Karpas-422 (cell line): ENCODE measurements around the gene PTTG1IP. TPM values are rescaled to one million over a fixed set of nuclear protein-coding genes. Genes with fewer than 3 reads are reported as not detected.

ENCODE experiments used
- DNase-seq: peaks from one replicate; pipeline ENCODE4 v3.0.0-alpha.2; 2015
- H2AFZ ChIP-seq: fragments of 200-600 bp; sonication (generic); 2 replicates; pipeline ENCODE4 v1.6.1; 2014; ENCODE audit warnings: antibody characterized with exemption, low read length, mixed read lengths
- H3K27ac ChIP-seq: fragments of 200-600 bp; sonication (generic); 2 replicates; pipeline ENCODE4 v1.5.1; 2014; ENCODE audit warnings: mild to moderate bottlenecking, low read length, moderate library complexity
- H3K27me3 ChIP-seq: fragments of 200-600 bp; sonication (generic); 2 replicates; pipeline ENCODE4 v1.6.1; 2014; ENCODE audit warnings: low read length, mixed read lengths
- H3K36me3 ChIP-seq: fragments of 200-600 bp; sonication (generic); 2 replicates; pipeline ENCODE4 v1.6.1; 2014; ENCODE audit warnings: low read length, mixed read lengths; ENCODE audit not compliant: insufficient read depth
- H3K4me1 ChIP-seq: fragments of 200-600 bp; sonication (generic); 2 replicates; pipeline ENCODE4 v1.6.1; 2014; ENCODE audit warnings: mild to moderate bottlenecking, low read length, mixed read lengths
- H3K4me2 ChIP-seq: fragments of 200-600 bp; sonication (generic); 2 replicates; pipeline ENCODE4 v1.6.1; 2014; ENCODE audit warnings: low read length, low read depth, mild to moderate bottlenecking; ENCODE audit not compliant: poor library complexity, severe bottlenecking
- H3K4me3 ChIP-seq: fragments of 200-600 bp; sonication (generic); 2 replicates; pipeline ENCODE4 v1.5.1; 2014; ENCODE audit warnings: mild to moderate bottlenecking, antibody characterized with exemption, low read length, mixed read lengths
- H3K79me2 ChIP-seq: fragments of 200-600 bp; sonication (generic); 2 replicates; pipeline ENCODE4 v1.6.1; 2014; ENCODE audit warnings: mild to moderate bottlenecking, low read length, mixed read lengths
- H3K9ac ChIP-seq: fragments of 200-600 bp; sonication (generic); 2 replicates; pipeline ENCODE4 v1.6.0; 2014; ENCODE audit warnings: low read length
- H3K9me2 ChIP-seq: fragments of 200-600 bp; sonication (generic), shearing (Covaris generic); replicated peaks from 2 replicates; pipeline ENCODE4 v1.6.0; 2014; ENCODE audit warnings: mild to moderate bottlenecking, low read length, moderate library complexity; ENCODE audit not compliant: insufficient read depth
- H3K9me3 ChIP-seq: fragments of 300-700, 200-600 bp; sonication (generic); 2 replicates; pipeline ENCODE4 v1.6.1; 2014; ENCODE audit warnings: low read length, mixed read lengths
- H4K20me1 ChIP-seq: fragments of 200-600 bp; sonication (generic); 2 replicates; pipeline ENCODE4 v1.6.1; 2014; ENCODE audit warnings: mild to moderate bottlenecking, antibody characterized with exemption, low read length, low read depth; ENCODE audit not compliant: insufficient read depth
- total RNA-seq: library from RNA; depleted of rRNA; stranded (reverse); fragments of >200 nt; shearing (Covaris generic); gene quantifications from 2 replicates; pipeline ENCODE4 v1.2.3, GENCODE V29; 2014; ENCODE audit warnings: low replicate concordance

Gene PTTG1IP
- total RNA-seq, 1 experiment from 2014 or later, result 44.7 TPM

- Histone ChIP-seq H3K4me2 (no peak overlapping the region), H3K36me3 (no peaks in the 10 kb centered on the region), H3K9ac (no peak overlapping the region), H3K9me2 (no peaks in the 10 kb centered on the region), H3K9me3 (no peaks in the 10 kb centered on the region), H3K27ac (no peak overlapping the region), H3K4me1 (no peaks in the 10 kb centered on the region), H3K79me2 (peaks cover 26% of the 10 kb centered on the region), H3K4me3 (no peak overlapping the region), H2AFZ (no peak overlapping the region), H3K27me3 (no peaks in the 10 kb centered on the region), H4K20me1 (peaks cover 14% of the 10 kb centered on the region; the same call in 1 of the 2 replicates)
- DNase-seq, result no peak
Observed at GRCh38 chr21:44858791-44859190, 14.7 kb downstream of the PTTG1IP start.

GRCh38 chr21:44858291-44858690, 15.2 kb downstream of the PTTG1IP start:
- H3K4me2 ChIP-seq, result no peak overlapping the region
- no peaks in the 10 kb centered on the region for H3K4me1 ChIP-seq
- no peak overlapping the region for H3K4me3 ChIP-seq
- H3K9me3 ChIP-seq, result no peaks in the 10 kb centered on the region
- no peaks in the 10 kb centered on the region for H3K27me3 ChIP-seq
- H3K9me2 ChIP-seq, result no peaks in the 10 kb centered on the region
- H3K9ac ChIP-seq, result no peak overlapping the region
- H3K27ac ChIP-seq, result no peak overlapping the region
- 0 out of 2 replicates have a peak, but pooled peaks cover 11% of the 10 kb centered on the region for H4K20me1 ChIP-seq
- no peak overlapping the region for H2AFZ ChIP-seq
- no peaks in the 10 kb centered on the region for H3K36me3 ChIP-seq
- DNase-seq, result no peak
- peaks cover 22% of the 10 kb centered on the region for H3K79me2 ChIP-seq

GRCh38 chr21:44857127-44857892, 16.2 kb downstream of the PTTG1IP start:
- no peaks in the 10 kb centered on the region for H3K27me3 ChIP-seq
- no peaks in the 10 kb centered on the region for H3K4me1 ChIP-seq
- no peak overlapping the region for H3K27ac ChIP-seq
- no peaks in the 10 kb centered on the region for H3K9me2 ChIP-seq
- no peak overlapping the region for H2AFZ ChIP-seq
- no peak for DNase-seq
- no peak overlapping the region for H3K4me2 ChIP-seq
- H3K9me3 ChIP-seq, result no peaks in the 10 kb centered on the region
- H3K79me2 ChIP-seq, result peaks cover 16% of the 10 kb centered on the region
- no peak overlapping the region for H3K9ac ChIP-seq
- 0 out of 2 replicates have a peak, but pooled peaks cover 9% of the 10 kb centered on the region for H4K20me1 ChIP-seq
- no peak overlapping the region for H3K4me3 ChIP-seq
- no peaks in the 10 kb centered on the region for H3K36me3 ChIP-seq

GRCh38 chr21:44856131-44856530, 17.4 kb downstream of the PTTG1IP start:
- no peak for DNase-seq
- Histone ChIP-seq H3K27me3 (no peaks in the 10 kb centered on the region), H3K4me2 (no peak overlapping the region), H3K36me3 (0 out of 2 replicates have a peak, but pooled peaks cover 3% of the 10 kb centered on the region), H3K27ac (no peak overlapping the region), H4K20me1 (0 out of 2 replicates have a peak, but pooled peaks cover 9% of the 10 kb centered on the region), H2AFZ (no peak overlapping the region), H3K79me2 (0 out of 2 replicates have a peak, but pooled peaks cover 12% of the 10 kb centered on the region), H3K9me3 (no peaks in the 10 kb centered on the region), H3K4me3 (no peak overlapping the region), H3K4me1 (no peaks in the 10 kb centered on the region), H3K9ac (no peak overlapping the region), H3K9me2 (no peaks in the 10 kb centered on the region)

- Histone ChIP-seq H3K27ac (no peak overlapping the region), H2AFZ (no peak overlapping the region), H3K79me2 (0 out of 2 replicates have a peak, but pooled peaks cover 12% of the 10 kb centered on the region), H3K9ac (no peak overlapping the region), H3K36me3 (0 out of 2 replicates have a peak, but pooled peaks cover 6% of the 10 kb centered on the region), H4K20me1 (0 out of 2 replicates have a peak, but pooled peaks cover 9% of the 10 kb centered on the region), H3K4me2 (no peak overlapping the region), H3K4me3 (no peak overlapping the region), H3K27me3 (no peaks in the 10 kb centered on the region), H3K9me3 (no peaks in the 10 kb centered on the region), H3K4me1 (no peaks in the 10 kb centered on the region), H3K9me2 (no peaks in the 10 kb centered on the region)
- no peak for DNase-seq
Observed at GRCh38 chr21:44855572-44855971, 17.9 kb downstream of the PTTG1IP start.

GRCh38 chr21:44854664-44855446, 18.6 kb downstream of the PTTG1IP start:
- Histone ChIP-seq H3K4me1 (no peaks in the 10 kb centered on the region), H3K9ac (no peak overlapping the region), H3K9me3 (no peaks in the 10 kb centered on the region), H3K9me2 (no peaks in the 10 kb centered on the region), H2AFZ (no peak overlapping the region), H3K4me3 (no peak overlapping the region), H3K27ac (no peak overlapping the region), H3K79me2 (0 out of 2 replicates have a peak, but pooled peaks cover 12% of the 10 kb centered on the region), H3K4me2 (no peak overlapping the region), H3K36me3 (peaks cover 7% of the 10 kb centered on the region; the same call in 1 of the 2 replicates), H3K27me3 (no peaks in the 10 kb centered on the region), H4K20me1 (0 out of 2 replicates have a peak, but pooled peaks cover 9% of the 10 kb centered on the region)
- DNase-seq, result no peak

GRCh38 chr21:44854391-44854663, 19.2 kb downstream of the PTTG1IP start:
- H3K9me3 ChIP-seq, result no peaks in the 10 kb centered on the region
- no peak overlapping the region for H2AFZ ChIP-seq
- H4K20me1 ChIP-seq, result 0 out of 2 replicates have a peak, but pooled peaks cover 9% of the 10 kb centered on the region
- H3K79me2 ChIP-seq, result 0 out of 2 replicates have a peak, but pooled peaks cover 9% of the 10 kb centered on the region
- no peaks in the 10 kb centered on the region for H3K27me3 ChIP-seq
- no peak overlapping the region for H3K9ac ChIP-seq
- no peaks in the 10 kb centered on the region for H3K9me2 ChIP-seq
- H3K36me3 ChIP-seq, result peaks cover 12% of the 10 kb centered on the region; the same call in 1 of the 2 replicates
- no peak overlapping the region for H3K27ac ChIP-seq
- no peak overlapping the region for H3K4me2 ChIP-seq
- H3K4me1 ChIP-seq, result no peaks in the 10 kb centered on the region
- DNase-seq, result no peak
- no peak overlapping the region for H3K4me3 ChIP-seq
